HG03442 (cell line): ENCODE measurements around the gene DMP1.

ENCODE experiments used
- ATAC-seq: cut with Tn5 transposase; IDR thresholded peaks from one replicate; pipeline ENCODE4 v1.9.1; 2021; ENCODE audit warnings: mild to moderate bottlenecking, moderate library complexity; ENCODE audit not compliant: unreplicated experiment

Gene DMP1, protein sequence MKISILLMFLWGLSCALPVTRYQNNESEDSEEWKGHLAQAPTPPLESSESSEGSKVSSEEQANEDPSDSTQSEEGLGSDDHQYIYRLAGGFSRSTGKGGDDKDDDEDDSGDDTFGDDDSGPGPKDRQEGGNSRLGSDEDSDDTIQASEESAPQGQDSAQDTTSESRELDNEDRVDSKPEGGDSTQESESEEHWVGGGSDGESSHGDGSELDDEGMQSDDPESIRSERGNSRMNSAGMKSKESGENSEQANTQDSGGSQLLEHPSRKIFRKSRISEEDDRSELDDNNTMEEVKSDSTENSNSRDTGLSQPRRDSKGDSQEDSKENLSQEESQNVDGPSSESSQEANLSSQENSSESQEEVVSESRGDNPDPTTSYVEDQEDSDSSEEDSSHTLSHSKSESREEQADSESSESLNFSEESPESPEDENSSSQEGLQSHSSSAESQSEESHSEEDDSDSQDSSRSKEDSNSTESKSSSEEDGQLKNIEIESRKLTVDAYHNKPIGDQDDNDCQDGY

GRCh38 chr4:87649980-87650379 lies at the start of gene DMP1:
Gene DMP1, plus strand, starts transcription at chr4:87650280. Its CDS starts 6,213 bp downstream, at chr4:87656493.
- no peak for ATAC-seq

GRCh38 chr4:87601361-87601760 lies 48.7 kb upstream of the DMP1 start:
- no peak for ATAC-seq

GRCh38 chr4:87608229-87608628 lies 41.9 kb upstream of the DMP1 start, which contains the start of gene DSPP:
Gene DSPP, plus strand, starts transcription at chr4:87608529. Its CDS starts 2,380 bp downstream, at chr4:87610909.
- ATAC-seq, result no peak

DNA sequence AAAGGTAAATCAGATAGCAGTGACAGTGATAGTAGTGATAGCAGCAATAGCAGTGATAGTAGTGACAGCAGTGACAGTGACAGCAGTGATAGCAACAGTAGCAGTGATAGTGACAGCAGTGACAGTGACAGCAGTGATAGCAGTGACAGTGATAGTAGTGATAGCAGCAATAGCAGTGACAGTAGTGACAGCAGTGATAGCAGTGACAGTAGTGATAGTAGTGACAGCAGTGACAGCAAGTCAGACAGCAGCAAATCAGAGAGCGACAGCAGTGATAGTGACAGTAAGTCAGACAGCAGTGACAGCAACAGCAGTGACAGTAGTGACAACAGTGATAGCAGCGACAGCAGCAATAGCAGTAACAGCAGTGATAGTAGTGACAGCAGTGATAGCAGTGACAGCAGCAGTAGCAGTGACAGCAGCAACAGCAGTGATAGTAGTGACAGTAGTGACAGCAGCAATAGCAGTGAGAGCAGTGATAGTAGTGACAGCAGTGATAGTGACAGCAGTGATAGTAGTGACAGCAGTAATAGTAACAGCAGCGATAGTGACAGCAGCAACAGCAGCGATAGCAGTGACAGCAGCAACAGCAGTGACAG lies 35.7 kb upstream of the DMP1 start:
- ATAC-seq, result no peak

GRCh38 chr4:87616268-87616667 lies 33.8 kb upstream of the DMP1 start:
- no peak for ATAC-seq

GRCh38 chr4:87620086-87620485 lies 30.0 kb upstream of the DMP1 start:
- no peak for ATAC-seq

GRCh38 chr4:87620491-87620890 lies 29.6 kb upstream of the DMP1 start:
- no peak for ATAC-seq

- ATAC-seq, result no peak
These were observed 27.8 kb upstream of the DMP1 start for GRCh38 chr4:87622303-87622702.

DNA sequence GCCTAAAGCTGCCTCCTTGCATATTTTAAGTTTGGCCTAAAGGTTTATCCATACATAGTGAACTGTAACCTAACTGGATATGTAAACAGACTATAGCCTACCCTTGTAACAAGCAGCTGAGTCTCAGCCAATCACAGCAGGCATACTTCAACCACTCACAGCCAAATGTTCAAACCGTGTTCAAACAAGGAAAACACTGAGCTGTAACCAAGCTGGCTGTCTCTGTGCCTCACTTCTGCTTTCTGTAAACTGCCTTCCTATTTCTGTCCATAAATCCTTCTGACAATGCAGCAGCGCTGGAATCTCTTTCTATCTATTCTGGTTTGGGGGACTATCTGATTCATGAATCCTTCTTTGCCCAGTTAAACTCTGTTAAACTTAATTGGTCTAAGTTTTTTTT lies 25.4 kb upstream of the DMP1 start:
- ATAC-seq, result no peak

- ATAC-seq, result no peak
These were observed 18.4 kb upstream of the DMP1 start for GRCh38 chr4:87631668-87632067.

GRCh38 chr4:87632469-87632868 lies 17.6 kb upstream of the DMP1 start:
- no peak for ATAC-seq

DNA sequence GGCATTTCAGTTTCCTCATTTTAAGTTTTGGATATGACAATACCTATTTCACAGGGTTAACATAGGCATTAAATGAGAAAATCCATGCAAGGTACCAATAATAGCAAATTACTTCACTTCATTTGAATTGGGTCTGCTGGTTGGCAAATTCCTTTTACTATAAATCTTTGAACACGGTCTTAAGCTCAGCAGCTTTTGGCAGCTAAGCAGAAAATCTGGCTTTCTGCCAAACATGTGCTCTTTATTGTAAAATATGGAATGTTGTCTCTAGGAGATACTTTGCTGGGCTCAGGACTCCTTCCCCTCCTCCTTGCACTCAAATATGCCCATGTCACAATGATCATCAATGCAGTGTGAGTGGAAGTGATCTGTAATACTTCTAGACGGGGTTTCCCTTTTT lies 16.8 kb upstream of the DMP1 start:
- no peak for ATAC-seq

DNA sequence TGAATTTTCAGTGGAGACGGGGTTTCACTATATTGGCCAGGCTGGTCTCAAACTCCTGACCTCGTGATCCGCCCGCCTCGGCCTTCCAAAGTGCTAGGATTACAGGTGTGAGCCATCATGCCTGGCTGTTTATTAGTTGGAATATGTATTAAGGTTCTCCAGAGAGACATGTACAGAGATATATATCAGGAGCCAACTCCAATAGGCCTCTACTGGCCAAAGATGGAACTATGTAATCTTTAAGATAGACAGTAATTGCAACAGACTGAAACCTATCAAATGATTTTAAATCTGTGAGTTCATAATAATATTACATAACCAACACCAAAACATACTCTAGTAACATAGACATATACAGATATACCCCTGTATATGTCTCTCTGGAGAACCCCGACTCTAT lies 5.8 kb upstream of the DMP1 start:
- no peak for ATAC-seq

GRCh38 chr4:87650938-87651337 lies 858 bp downstream of the DMP1 start:
- no peak for ATAC-seq

DNA sequence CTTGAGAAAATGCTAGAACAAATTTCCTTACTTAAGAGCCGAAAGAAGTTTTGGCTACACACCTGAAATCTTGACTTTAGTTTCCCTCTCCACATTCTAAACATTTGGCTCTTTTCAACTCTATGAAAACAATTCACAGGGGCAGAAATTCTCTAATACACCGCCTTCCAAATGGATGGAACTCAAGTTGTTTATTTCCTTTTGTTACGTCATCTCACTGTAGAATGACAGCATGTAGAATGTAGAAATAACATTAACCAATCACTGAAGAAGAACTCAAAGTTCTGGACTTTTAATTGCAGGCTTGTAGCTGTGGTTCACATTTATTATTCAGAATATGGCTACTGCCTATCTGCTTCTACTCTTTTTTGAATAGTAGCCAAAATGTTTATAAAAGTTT lies 1.9 kb downstream of the DMP1 start:
- ATAC-seq, result no peak

- ATAC-seq, result no peak
These were observed 4.5 kb downstream of the DMP1 start for GRCh38 chr4:87654487-87655044.

DNA sequence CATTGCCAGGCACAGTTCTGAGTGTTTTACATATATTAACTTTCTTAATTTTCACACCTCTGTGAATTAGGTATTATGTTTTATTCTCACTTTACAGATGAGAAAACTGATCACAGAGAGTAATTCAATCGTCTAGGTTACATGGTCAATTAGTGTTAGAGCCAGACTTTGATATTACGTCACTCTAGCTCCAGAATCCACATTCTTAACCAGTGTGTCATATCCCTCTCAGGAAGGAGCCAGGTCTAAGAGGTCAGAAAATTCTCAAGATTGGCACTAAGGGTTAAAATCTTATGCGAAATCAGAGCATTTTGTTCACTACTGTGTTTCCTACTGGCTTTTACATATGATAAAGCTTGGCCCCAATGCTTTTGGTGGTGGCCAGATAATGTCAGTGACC lies 7.4 kb downstream of the DMP1 start:
- no peak for ATAC-seq

DNA sequence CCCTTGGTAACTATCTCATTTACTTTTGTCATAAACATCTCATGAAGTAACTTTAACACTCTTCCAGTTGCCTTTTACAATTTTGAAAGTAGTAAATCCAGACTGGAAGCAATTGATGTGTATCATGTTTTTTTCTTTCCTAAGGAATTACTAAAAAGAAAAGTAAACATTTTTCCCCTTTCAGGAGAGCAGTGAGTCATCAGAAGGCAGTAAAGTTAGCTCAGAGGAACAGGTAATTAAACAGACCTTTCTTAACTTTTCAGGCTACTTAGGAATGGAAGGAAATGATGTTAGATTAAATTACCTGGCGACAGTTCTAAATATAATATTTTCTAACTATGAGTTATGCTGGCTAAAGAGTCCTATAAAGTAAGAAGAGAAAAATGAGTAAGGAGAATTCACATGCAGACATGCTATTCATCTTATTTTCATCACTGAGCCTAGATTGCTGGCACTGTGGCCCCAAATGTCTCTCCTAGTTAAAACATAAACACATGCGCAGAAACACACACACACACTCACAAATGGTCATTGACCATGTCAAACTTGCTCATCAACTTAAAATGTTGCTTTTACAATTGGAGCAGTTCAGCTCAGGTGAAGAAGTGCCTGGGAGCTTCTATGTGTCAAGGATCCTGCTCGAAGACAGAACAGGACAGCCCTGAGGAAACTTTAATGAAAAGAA lies 9.3 kb downstream of the DMP1 start:
- ATAC-seq, result no peak

GRCh38 chr4:87662871-87663270 lies 12.8 kb downstream of the DMP1 start:
- no peak for ATAC-seq

GRCh38 chr4:87669373-87669772 lies 19.3 kb downstream of the DMP1 start:
- ATAC-seq, result no peak

DNA sequence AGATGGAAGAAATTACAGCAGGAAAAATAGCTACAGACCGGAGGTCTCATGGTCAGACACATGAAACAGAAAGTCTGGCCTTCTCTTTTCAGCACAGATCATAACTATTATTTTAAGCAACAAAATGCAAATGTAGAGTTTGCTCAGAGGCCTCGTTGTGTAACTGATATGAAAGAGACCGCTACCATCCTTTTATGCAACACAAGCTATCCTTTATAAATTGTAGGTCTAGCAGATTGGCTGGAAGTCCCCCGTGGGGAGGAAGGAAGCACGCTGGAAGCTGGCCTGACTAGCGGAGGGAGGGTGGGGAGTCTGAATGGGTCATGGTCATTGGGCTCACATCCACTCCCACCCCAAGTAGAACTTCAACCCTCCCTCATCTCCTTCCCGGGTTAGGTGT lies 27.7 kb downstream of the DMP1 start:
- peak; percentile 88 for ATAC-seq
